CD14-positive monocyte (primary cell): ENCODE data around the gene ACBD7. TPM values are rescaled to one million over a fixed set of nuclear protein-coding genes. Genes with fewer than 3 reads are reported as not detected.

ENCODE experiments used
- DNase-seq, 3 donors: peaks; one replicate each; pipeline ENCODE4 v3.0.0-alpha.2; 2011 to 2022
- H2AFZ ChIP-seq: 2 replicates; pipeline ENCODE4 v1.6.0; 2012; ENCODE audit warnings: mild to moderate bottlenecking, low read depth, low read length, inconsistent platforms; ENCODE audit not compliant: insufficient read depth, poor library complexity, severe bottlenecking
- H3K27ac ChIP-seq, 2 donors: 1 replicate in 1 of 2; 2 replicates in 1 of 2; pipeline ENCODE4 v1.5.1; 2012 to 2013; ENCODE audit warnings: low read length in 2 of 2, control low read depth in 1 of 2, inconsistent platforms in 1 of 2, low read depth in 1 of 2, mild to moderate bottlenecking in 1 of 2
- H3K27me3 ChIP-seq, 2 donors: one replicate each; pipeline versions ENCODE4 v1.6.0 to v1.6.1; 2011 to 2013; ENCODE audit warnings: low read length in 2 of 2; ENCODE audit not compliant: control insufficient read depth in 2 of 2, insufficient read depth in 2 of 2
- H3K36me3 ChIP-seq, 2 donors: replicated peaks in 1 of 2; 1 replicate in 1 of 2; 2 replicates in 1 of 2; pipeline versions ENCODE4 v1.5.1 to v1.6.1; 2012 to 2013; ENCODE audit warnings: low read length in 2 of 2, control low read depth in 1 of 2, inconsistent platforms in 1 of 2, mild to moderate bottlenecking in 1 of 2; ENCODE audit not compliant: insufficient read depth in 2 of 2, control insufficient read depth in 1 of 2
- H3K4me1 ChIP-seq, 2 donors: 1 replicate in 1 of 2; 2 replicates in 1 of 2; pipeline versions ENCODE4 v1.5.1 to v1.6.1; 2012 to 2013; ENCODE audit warnings: low read length in 2 of 2, control low read depth in 1 of 2, inconsistent platforms in 1 of 2, mild to moderate bottlenecking in 1 of 2, moderate library complexity in 1 of 2; ENCODE audit not compliant: insufficient read depth in 2 of 2, control insufficient read depth in 1 of 2
- H3K4me2 ChIP-seq: replicated peaks from 2 replicates; pipeline ENCODE3; 2012; ENCODE audit warnings: low read length, moderate library complexity, mild to moderate bottlenecking; ENCODE audit not compliant: poor library complexity, severe bottlenecking; ENCODE audit errors: extremely low read depth
- H3K4me3 ChIP-seq, 3 experiments: fragments of 200-600 bp in 1 of 3; sonication (generic) in 1 of 3; replicated peaks in 1 of 3; 1 replicate in 2 of 3; 2 replicates in 1 of 3; pipeline ENCODE4 v1.5.1; 2011 to 2013; ENCODE audit warnings: low read length in 3 of 3, mild to moderate bottlenecking in 3 of 3, control low read depth in 2 of 3, low read depth in 2 of 3, inconsistent platforms in 1 of 3, moderate library complexity in 1 of 3
- H3K79me2 ChIP-seq: 2 replicates; pipeline ENCODE4 v1.6.0; 2012; ENCODE audit warnings: mild to moderate bottlenecking, control low read depth, inconsistent platforms, low read length, moderate library complexity; ENCODE audit not compliant: insufficient read depth
- H3K9ac ChIP-seq: 2 replicates; pipeline ENCODE4 v1.6.0; 2017; ENCODE audit warnings: low read length, mild to moderate bottlenecking; ENCODE audit not compliant: insufficient read depth, poor library complexity, severe bottlenecking
- H3K9me3 ChIP-seq, 2 donors: replicated peaks in 1 of 2; 1 replicate in 1 of 2; 2 replicates in 1 of 2; pipeline versions ENCODE4 v1.5.1 to v1.6.1; 2012 to 2013; ENCODE audit warnings: low read length in 2 of 2, control low read depth in 1 of 2; ENCODE audit not compliant: control insufficient read depth in 1 of 2, insufficient read depth in 1 of 2
- H4K20me1 ChIP-seq: 2 replicates; pipeline ENCODE4 v1.6.0; 2012; ENCODE audit warnings: mild to moderate bottlenecking, low read length, control low read depth, moderate library complexity; ENCODE audit not compliant: insufficient read depth
- H3K27ac Mint-ChIP-seq, 7 donors: one replicate each; pipeline ENCODE4 v1.8.0; 2020; ENCODE audit warnings: mild to moderate bottlenecking in 7 of 7, mixed read lengths in 7 of 7, moderate library complexity in 6 of 7, inconsistent platforms in 2 of 7
- H3K27me3 Mint-ChIP-seq, 3 donors: one replicate each; pipeline ENCODE4 v1.8.0; 2021 to 2022; ENCODE audit warnings: low read depth in 3 of 3, mild to moderate bottlenecking in 3 of 3, mixed read lengths in 3 of 3, moderate library complexity in 3 of 3, inconsistent platforms in 1 of 3
- H3K36me3 Mint-ChIP-seq, 2 donors: one replicate each; pipeline ENCODE4 v1.8.0; 2020; ENCODE audit warnings: mixed read lengths in 2 of 2, inconsistent platforms in 1 of 2, mild to moderate bottlenecking in 1 of 2
- H3K4me1 Mint-ChIP-seq: one replicate; pipeline ENCODE4 v1.8.0; 2020; ENCODE audit warnings: mild to moderate bottlenecking, mixed read lengths
- H3K4me3 Mint-ChIP-seq, 2 donors: one replicate each; pipeline ENCODE4 v1.8.0; 2020; ENCODE audit warnings: mild to moderate bottlenecking in 2 of 2, mixed read lengths in 2 of 2, moderate library complexity in 1 of 2
- H3K9me3 Mint-ChIP-seq, 7 donors: one replicate each; pipeline ENCODE4 v1.8.0; 2020 to 2022; ENCODE audit warnings: mixed read lengths in 7 of 7, mild to moderate bottlenecking in 6 of 7, moderate library complexity in 6 of 7, inconsistent platforms in 2 of 7
- WGBS: methylation state at CpG from one replicate; pipeline ENCODE4 v1.1.5; 2013; ENCODE audit warnings: missing lambda C conversion rate; ENCODE audit not compliant: insufficient coverage; 5-methylcytosine and 5-hydroxymethylcytosine counted together
- intact Hi-C, 2 donors: fragments of 100-400 bp; cut with micrococcal nuclease; formaldehyde crosslinking; loops; one replicate each; pipeline versions ENCODE4 v1.15.0 to v1.15.1; 2023
- polyA plus RNA-seq, 3 donors: library from polyadenylated mRNA; depleted of rRNA in 1 of 3; unstranded in 2 of 3; stranded (reverse) in 1 of 3; fragments of 300-500 nt in 2 of 3; fragments of >200 nt in 1 of 3; fragmentation: Illumina TruSeq in 2 of 3; gene quantifications; 1 replicate in 2 of 3; 2 replicates in 1 of 3; pipeline ENCODE4 v1.2.3, GENCODE V29; 2012 to 2021
- TF ChIP-seq, protein P1 (sequence below): fragments of 200-600 bp; IDR thresholded peaks from one replicate; pipeline ENCODE4 v1.8.0; 2022; ENCODE audit warnings: antibody characterized with exemption, mild to moderate bottlenecking

ACBD7 gene
- polyA plus RNA-seq, 3 donors = 0.11 TPM; not detected in 2

DNA sequence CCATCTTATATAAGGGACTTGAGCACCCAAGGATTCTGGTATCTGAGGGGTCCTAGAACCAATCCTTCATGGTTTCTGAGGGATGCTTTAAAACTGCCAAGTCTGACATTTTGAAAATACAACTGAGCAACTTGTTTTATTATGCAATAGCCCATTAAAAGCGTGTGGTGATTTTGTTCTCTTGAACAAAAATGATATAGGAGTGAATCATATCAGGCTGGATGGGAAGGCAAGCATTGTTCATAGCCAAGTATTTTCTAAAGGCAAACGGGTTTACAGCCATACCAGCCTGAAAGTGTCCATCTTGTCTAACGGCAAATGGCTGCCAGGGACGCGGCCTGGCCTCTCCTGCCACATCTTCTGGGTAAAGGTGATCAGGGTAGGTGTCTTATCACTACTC, 31.9 kb upstream of the ACBD7 start:
- TF ChIP-seq, protein P1, sequence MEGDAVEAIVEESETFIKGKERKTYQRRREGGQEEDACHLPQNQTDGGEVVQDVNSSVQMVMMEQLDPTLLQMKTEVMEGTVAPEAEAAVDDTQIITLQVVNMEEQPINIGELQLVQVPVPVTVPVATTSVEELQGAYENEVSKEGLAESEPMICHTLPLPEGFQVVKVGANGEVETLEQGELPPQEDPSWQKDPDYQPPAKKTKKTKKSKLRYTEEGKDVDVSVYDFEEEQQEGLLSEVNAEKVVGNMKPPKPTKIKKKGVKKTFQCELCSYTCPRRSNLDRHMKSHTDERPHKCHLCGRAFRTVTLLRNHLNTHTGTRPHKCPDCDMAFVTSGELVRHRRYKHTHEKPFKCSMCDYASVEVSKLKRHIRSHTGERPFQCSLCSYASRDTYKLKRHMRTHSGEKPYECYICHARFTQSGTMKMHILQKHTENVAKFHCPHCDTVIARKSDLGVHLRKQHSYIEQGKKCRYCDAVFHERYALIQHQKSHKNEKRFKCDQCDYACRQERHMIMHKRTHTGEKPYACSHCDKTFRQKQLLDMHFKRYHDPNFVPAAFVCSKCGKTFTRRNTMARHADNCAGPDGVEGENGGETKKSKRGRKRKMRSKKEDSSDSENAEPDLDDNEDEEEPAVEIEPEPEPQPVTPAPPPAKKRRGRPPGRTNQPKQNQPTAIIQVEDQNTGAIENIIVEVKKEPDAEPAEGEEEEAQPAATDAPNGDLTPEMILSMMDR = no peak
- H3K79me2 ChIP-seq = no peaks in the 10 kb centered on the region
- H3K9me3 Mint-ChIP-seq = peaks cover 0 to 3% (median 0%) of the 10 kb centered on the region in 7 donors
- peaks cover 0 to 4% of the 10 kb centered on the region in 2 donors for H3K4me1 ChIP-seq
- H3K36me3 ChIP-seq = no peaks in the 10 kb centered on the region
- H3K27me3 Mint-ChIP-seq = no peaks in the 10 kb centered on the region
- no peak for DNase-seq
- peaks cover under 1 to 14% of the 10 kb centered on the region in 2 donors for H3K36me3 Mint-ChIP-seq
- H3K4me3 ChIP-seq = no peak overlapping the region
- no peak overlapping the region for H3K27ac ChIP-seq
- no peak overlapping the region for H3K4me3 Mint-ChIP-seq
- H3K27ac Mint-ChIP-seq = no peak overlapping the region
- H3K9me3 ChIP-seq = no peaks in the 10 kb centered on the region
- intact Hi-C loops = no loop called here
- no peak overlapping the region for H3K4me2 ChIP-seq
- WGBS = 83% methylated on average over 1 of the region's 5 CpGs
- H3K4me1 Mint-ChIP-seq = peaks cover 3% of the 10 kb centered on the region
- no peak overlapping the region for H2AFZ ChIP-seq
- H3K27me3 ChIP-seq = no peaks in the 10 kb centered on the region
- H4K20me1 ChIP-seq = no peaks in the 10 kb centered on the region
- H3K9ac ChIP-seq = no peak overlapping the region

DNA sequence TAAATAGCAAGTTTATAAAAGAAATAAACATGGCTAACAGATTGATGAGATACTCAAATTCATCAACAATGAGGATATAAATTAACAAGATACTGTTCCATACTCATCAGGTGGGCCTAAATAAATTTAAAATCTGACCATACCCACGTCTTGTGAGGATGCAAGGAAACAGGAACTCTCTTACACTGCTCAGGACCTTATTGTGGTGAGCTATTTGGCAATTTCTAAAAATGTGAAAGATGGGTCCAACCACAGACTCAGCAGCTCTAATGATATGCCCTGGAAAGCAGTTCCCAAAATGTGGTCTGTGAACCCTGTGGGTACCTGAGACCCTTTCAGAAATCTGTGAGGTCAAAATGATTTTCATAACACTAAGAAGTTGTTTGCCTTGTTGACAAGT, 30.0 kb upstream of the ACBD7 start:
- Mint-ChIP-seq H3K27ac (no peak overlapping the region), H3K36me3 (peaks cover 11 to 15% of the 10 kb centered on the region in 2 donors), H3K27me3 (no peaks in the 10 kb centered on the region), H3K9me3 (peaks cover 0 to 3% (median 0%) of the 10 kb centered on the region in 7 donors), H3K4me3 (no peak overlapping the region), H3K4me1 (peaks cover 3% of the 10 kb centered on the region)
- Histone ChIP-seq H2AFZ (no peak overlapping the region), H3K27me3 (no peaks in the 10 kb centered on the region), H4K20me1 (no peaks in the 10 kb centered on the region), H3K27ac (no peak overlapping the region), H3K36me3 (no peaks in the 10 kb centered on the region), H3K79me2 (no peaks in the 10 kb centered on the region), H3K4me2 (no peak overlapping the region), H3K4me1 (peaks cover 0 to 4% of the 10 kb centered on the region in 2 donors), H3K4me3 (no peak overlapping the region), H3K9ac (no peak overlapping the region), H3K9me3 (no peaks in the 10 kb centered on the region)
- intact Hi-C loops = no loop called here
- TF ChIP-seq, protein P1 = no peak
- no peak for DNase-seq
- no CpG with 5 or more reads among the region's 1 CpG for WGBS
